Stimulated activated CD4-positive, alpha-beta T cell treated with anti-CD3 and anti-CD28 coated beads, Interleukin-15, amount 100 ng/mL, for 1 hour (primary cell): ENCODE data around the gene DYNLL2.
"Not testable (repeated sequence)": the region's sequence is repeated elsewhere in the genome, so short reads cannot be mapped to it uniquely, and the experiment has no call there.

Source experiments
- DNase-seq, 2 donors: peaks; one replicate each; pipeline ENCODE4 v3.0.0-alpha.2; 2020; ENCODE audit warnings: low read depth in 1 of 2, low spot score in 1 of 2

DYNLL2 gene

DNA sequence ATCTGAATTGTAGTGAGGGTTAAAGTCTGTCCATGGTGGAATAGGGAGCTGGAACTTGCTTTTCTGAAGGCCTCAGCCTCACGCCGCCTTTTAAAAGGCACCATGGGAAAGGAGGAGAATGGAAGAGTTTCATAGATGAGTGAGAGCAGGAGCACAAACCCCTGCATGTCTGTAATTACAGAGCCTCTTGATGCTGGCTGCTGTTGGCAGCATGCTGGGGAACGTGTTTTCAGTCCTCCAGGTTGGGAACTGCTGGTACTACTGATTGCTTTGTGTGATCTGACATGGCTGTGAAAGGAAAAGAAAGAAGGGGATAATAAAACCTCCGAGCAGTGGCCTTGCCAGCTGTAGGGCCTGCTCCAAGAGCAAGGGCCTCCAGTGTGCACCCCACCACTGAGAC lies 16.8 kb upstream of the DYNLL2 start:
- DNase-seq: no peak

DNA sequence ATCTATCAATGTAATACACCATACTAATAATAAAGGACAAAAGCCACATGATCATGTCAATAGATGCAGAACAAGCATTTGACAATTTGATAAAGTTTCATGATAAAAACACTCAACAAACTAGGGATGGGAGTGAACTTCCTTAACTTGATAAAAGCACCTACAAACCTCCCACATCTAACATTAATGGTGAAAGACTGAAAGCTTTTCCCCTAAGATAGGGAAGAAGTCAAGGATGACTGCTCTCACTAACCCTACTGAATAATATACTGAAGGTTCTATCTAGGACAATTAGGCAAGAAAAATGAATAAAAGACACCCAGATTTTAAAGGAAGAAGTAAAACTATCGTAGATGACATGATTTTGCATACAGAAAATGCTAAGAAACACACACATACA lies 10.4 kb upstream of the DYNLL2 start:
- DNase-seq: no peak

DNA sequence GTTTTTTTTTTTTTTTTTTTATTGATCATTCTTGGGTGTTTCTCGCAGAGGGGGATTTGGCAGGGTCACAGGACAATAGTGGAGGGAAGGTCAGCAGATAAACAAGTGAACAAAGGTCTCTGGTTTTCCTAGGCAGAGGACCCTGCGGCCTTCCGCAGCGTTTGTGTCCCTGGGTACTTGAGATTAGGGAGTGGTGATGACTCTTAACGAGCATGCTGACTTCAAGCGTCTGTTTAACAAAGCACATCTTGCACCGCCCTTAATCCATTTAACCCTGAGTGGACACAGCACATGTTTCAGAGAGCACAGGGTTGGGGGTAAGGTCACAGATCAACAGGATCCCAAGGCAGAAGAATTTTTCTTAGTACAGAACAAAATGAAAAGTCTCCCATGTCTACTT lies 10.0 kb upstream of the DYNLL2 start:
- DNase-seq: not testable (repeated sequence)

DNA sequence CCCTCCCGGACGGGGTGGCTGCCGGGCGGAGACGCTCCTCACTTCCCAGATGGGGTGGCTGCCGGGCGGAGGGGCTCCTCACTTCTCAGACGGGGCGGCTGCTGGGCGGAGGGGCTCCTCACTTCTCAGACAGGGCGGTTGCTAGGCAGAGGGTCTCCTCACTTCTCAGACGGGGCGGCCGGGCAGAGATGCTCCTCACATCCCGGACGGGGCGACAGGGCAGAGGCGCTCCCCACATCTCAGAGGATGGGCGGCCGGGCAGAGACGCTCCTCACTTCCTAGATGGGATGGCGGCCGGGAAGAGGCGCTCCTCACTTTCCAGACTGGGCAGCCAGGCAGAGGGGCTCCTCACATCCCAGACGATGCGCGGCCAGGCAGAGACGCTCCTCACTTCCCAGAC lies 8.8 kb upstream of the DYNLL2 start:
- DNase-seq: not testable (repeated sequence)

DNA sequence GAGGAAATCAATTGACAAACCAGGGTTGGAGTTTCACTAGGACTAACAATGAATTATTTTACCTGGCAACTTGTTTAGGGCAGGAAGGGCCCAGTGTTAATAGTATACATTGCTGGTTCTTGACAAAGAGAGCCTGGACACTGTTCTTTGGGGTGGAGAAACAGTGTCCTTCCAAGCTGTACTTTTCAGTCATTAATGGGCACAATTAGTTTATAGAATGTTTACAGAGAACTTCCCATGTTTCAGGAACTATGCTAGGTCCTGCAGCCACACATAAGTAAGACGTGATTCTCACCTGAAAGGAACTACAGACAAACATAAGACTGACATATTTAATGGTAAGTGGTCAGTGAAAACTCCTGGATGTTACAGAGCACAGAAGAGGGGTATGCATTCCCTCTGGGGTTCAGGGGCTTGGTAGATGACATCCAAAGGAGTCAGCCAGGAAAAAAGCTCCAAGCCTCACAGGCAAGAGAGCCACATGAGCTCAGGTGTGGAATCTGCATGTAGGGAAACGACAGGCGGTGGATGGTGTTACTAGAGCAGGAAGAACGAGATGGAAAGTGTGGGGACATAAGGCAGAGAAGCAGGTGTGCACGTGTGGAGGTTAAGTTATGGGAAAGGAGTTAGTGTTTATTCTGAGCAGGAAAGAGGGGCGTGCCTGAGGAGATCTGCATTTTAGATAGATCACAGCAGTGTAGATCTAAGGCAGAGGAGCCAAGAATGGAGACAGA lies 3.8 kb upstream of the DYNLL2 start:
- no peak for DNase-seq

DNA sequence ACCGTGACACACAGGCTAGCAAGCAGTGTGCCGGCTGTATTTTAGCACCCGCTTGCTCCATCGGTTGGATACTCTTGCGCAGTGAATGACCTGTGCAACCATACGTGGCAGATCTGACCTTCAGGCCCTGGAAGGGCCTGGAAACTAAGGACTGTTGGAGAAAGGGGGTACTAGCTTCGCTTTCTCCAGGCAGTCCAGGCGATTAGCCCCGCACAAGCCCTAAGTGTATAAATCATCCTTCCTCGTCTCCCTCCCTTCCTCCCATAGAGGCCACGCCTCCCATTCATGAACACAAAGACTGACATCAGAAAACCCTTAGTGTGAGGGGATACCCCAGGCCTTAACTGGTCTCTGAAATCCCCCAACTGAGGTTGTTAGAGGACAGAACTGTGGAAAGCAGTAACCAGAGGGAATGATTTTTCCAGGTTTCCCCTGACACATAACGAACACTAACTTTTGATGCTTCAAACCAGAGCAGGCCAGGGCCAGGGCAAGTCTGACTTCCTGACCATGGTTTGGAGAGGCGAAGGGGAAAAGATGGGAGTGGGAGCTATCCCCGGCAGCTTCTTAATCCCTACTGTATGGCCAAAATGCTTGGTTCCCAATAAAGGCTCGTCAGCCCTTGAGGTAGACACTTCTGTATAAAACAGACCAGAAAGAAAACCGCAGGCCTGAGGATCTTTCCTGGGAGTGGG lies 1.4 kb upstream of the DYNLL2 start:
- no peak for DNase-seq

DNA sequence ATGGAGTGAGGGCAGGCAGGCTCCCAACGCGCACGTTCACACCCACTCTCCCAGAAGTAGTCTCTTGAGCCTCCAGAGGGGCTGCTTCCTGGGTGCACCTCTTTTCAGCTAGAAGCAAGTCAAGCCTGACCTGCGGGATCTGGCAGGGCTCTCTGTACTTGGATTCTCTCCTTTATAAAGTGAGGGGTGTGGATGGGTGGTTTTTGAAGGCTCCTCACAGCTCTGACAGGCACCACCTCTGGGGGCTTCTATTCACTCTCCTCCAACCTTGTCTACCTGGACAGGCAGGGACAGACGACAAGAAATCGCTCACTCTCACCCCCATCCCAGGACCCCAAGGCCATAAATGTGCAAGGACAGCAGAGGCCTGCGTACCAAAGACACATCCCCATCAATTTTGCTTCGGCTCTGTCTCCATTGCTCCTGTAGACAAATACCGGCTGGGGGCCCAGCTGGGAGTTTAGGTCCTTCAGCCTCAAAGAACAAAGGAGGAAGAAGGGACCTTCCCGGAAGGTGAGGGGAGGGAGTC lies 814 bp upstream of the DYNLL2 start:
- DNase-seq: no peak

DNA sequence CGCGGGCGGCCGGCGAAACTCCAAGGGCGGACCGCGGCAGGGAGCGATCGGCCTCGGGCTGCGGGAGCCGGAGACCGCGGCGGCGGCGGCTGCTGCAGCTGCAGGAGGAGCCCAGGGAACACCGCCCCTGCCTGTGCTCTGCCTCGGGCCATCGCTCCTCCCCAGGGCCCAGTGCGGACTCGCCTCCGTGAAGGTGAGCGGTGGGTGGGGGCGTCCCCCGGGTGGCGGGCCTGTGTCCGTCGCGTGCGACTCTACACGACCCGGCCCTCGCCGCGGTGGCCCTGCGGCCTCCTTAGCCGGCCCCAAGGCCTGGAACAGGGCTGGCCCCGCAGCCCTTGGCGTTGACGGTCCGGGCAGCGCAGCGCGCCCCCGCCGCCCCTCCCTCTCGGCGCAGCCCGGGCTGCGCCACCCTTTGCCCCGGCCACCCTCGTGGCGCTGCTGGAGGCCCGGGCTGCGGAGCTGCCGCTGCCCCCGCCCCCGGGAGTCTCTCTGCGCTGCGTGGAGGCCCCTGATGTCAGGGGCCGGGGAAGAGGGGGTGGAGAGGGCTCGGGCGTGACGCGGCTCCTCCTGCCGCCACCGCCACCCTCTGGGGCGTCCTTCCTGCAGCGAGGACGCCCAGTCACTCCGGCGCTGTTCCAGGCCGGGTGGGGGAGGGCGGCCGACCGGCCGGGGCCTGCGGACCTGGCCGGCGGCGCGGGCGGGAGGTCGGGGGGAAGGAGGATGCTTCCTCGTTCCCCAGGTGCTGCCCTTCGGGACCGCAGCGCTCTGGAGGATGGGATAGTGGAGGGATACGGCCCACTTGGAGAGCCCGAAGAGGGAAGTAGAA lies 485 bp downstream of the DYNLL2 start:
- peak; percentile 44 to 51 for DNase-seq

DNA sequence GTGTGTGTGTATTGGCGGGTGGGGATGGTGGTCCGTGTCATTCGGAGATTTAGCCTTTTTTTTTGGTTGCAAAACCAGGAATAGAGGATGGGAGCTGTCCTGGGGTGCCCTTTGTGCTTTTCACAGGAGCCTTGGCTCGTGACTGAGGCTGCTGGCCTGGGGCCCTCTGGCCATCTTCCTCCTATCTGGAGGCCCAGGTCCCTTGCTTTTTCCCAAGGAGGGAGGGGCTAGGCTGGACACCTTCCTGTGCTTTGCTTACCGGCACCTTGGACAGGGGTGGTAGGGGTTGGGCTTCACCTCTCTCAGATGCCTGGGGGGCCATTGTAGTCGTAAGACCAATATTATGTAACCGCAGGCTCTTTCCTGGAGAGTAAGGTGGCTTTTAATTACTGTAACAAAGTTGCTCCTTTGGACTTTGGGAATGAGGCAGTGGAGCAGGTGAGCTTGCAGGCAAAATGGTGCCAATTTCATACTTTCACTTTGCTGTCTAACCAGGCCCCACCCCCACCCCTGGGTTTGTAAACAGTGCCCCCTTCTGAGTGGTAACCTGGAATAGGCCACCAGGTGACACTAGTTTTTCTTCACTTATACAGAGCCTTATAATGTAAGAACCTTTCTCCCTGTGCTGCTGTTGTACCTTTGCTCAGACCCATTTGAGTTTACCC lies 1.2 kb downstream of the DYNLL2 start:
- DNase-seq: peak; percentile 14 to 18

DNA sequence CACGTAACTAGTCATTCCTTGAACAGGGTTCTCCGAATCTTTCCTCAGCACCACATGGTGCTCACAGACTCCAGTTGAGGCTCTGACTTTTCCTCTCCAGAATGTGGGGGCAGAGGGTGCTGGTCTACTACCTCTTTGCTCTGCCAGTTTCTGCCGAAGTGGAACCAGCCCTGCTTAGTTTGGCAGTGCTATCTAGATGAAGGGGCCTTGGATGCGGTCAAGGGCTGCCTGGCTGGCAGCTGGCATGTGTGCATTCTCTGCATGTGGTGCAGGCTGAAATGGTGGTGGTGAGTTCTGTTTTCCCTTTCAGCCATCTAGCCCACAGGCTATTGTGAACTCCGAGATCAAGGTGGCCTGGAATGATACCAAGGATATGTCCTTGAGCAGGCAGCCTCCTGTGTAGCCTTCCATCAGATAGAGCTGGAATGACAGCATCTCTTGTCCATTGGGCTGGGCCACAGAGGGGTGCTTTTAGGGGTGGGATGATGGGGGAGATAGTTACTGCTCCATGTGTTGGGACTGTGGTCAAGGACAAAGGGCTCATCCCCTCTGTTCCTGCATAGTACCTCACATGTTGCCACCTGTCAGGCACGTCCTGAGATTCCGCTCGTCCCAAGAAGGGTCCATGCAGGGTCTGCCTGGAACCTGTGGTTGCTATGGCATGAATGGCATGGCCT lies 2.0 kb downstream of the DYNLL2 start:
- DNase-seq: no peak

DNA sequence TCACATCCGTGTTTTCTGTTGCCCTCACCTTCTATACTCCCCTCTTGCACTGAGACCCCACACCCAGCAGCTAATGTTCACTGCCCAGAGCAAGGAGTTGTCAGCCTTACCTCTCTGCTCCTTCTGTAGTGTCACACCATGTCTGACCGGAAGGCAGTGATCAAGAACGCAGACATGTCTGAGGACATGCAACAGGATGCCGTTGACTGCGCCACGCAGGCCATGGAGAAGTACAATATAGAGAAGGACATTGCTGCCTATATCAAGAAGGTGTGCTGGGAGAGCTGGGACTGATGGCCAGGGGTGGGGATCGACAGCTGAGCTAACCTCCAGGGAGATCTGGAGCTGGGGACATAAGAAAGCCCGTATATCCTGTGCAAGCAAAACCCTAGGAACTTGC lies 3.7 kb downstream of the DYNLL2 start:
- no peak for DNase-seq

DNA sequence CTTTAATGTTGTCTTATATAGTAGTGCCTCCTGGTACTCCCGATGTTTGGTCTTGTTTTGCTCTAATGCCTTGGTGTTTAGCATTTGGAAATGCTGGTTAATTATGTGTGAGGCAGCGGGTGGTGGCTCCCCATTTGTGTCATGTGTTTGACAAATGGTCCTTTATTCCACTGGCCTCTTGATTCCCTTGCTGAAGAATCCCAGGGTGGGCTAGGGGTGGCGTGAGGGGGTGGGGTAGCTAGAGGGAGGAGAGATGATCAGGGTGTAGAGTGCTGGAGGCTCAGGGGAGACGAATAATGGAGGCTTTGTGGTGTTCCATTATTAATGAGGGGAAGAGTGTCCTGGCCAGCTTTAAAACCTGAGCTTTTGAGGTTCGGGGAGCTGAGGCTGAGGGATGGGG lies 5.4 kb downstream of the DYNLL2 start:
- DNase-seq: no peak

DNA sequence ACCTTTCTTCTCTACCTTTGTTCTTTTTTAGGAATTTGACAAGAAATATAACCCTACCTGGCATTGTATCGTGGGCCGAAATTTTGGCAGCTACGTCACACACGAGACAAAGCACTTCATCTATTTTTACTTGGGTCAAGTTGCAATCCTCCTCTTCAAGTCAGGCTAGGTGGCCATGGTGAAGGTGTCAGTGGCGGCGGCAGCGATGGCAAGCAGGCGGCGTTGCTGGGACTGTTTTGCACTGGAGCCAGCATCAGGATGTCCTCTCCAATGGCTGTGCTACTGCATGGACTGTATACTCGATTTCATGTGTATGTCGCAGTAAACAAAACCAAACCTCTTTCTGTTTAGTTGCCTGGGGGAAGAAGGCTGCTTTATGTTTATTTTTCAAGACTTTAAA lies 5.9 kb downstream of the DYNLL2 start:
- DNase-seq: no peak

DNA sequence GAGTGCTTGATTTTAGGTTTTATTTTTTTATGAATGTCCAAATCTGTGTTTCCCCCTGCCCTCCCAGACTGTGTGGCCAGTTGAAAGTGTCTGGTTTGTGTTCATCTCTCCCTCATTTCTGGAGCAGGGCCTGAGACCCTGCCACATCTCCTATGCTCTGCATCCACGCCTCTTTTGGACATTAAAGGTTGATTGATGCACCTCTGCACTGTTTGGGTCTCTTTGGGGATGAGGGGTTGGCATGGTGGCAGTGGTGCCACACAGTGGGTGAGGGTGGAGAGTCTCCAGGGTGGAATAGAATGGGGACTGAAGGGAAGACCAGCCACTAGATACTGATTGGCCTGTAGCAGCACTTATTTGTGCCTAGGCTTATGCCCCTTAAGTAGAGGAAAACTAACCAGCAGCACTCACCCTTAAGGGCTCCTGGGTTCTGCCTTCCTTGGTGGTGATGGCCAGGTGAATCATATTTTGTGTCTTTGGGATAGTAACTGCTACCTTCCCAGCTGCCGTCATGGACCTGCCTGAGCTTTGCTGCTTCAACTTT lies 7.9 kb downstream of the DYNLL2 start:
- no peak for DNase-seq

DNA sequence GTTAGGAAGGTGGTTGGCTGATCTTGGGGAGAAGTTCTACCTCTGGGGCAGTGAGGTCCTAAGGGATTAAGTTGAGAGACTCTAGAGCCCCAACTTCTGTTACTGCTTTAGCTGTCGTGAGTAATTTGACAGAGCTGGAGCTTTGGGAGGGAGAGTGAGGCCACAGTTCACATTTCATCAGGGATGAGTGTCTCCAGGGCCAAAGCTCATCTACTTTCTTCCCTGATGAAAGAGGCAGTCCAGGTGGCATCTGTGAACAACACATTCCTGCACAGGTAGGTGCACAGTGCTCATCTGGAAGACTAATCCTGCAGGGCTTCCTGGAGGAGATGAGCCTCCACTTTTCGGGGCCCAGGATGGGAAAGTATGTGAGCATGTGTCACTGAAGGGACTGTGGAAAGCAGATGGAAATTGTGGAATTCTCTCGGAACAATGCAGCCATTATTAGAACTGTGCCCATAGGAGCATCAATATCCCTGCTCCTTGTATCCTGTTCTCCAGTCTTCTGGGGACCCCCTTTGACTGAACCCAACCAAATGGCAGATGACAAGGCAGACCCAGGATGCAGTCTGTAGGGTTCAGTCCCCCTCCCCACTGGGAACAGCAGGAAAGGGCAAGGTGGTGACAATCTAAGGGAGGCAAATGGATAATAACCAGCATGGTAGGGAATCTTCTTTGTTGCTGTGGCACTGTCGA lies 9.0 kb downstream of the DYNLL2 start:
- DNase-seq: no peak

DNA sequence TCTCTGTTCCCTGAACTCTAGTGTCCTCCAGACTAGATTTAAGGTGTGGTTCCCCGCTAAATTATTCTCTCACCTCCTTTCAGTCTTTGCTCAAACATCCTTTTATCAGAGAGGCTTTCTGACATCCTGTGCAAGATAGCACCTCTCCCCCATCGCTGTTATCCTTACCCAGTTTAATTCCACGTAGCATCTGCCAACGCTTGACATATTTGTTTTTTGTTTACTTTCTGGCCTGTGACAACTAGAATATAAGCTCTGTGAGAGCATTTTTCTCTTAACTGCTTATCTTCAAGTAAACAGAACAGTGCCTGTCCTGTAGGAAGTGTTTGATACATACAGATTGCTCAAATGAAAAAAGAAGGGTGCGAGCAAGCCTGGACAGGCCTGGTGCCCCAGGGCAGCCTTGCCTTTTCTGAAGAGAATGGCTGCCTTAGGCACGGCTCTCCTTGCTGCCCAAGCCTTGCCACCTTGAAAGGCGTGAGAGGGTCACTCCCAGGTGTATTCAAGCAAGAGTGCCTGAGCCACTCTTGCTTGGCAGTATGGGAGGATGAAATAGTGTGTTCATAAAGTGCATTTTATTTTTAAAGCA lies 9.7 kb downstream of the DYNLL2 start:
- DNase-seq: no peak

DNA sequence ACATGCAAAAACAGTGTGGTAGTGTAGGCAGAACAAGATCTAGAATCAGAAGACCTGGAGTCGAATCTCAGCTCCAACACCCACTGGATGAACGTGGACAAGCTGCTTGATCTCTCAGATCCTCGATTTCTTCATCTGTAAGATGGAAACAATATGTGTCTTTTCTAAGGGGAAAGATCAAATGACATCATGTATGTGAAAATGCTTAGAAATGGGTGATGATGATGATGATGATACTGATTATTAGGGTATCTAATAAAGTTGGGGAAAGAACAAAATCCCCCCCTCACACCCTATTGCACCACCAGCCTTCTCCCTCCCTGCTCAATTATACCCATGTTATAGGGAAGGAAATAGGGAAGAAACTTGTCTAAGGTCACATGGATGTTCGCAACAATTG lies 10.9 kb downstream of the DYNLL2 start:
- no peak for DNase-seq

DNA sequence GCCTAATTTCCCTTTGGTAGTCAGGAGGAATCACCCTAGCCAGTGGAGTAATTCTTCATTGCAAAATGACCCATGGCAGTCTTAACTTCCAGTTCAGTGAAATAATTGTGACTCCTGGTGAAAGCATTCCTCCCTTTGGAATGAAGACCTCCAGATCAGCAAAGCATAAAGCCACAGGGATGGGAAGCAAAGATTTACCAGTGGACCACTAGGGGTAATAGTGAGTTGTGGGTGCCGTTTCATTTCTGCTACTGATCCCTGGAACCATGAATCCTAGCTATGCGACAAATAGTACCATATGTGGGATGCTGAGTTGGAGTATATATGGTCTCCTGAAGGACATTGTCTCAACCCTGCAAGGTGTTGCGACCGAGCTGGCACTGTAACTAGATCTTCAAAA lies 13.7 kb downstream of the DYNLL2 start:
- DNase-seq: no peak

DNA sequence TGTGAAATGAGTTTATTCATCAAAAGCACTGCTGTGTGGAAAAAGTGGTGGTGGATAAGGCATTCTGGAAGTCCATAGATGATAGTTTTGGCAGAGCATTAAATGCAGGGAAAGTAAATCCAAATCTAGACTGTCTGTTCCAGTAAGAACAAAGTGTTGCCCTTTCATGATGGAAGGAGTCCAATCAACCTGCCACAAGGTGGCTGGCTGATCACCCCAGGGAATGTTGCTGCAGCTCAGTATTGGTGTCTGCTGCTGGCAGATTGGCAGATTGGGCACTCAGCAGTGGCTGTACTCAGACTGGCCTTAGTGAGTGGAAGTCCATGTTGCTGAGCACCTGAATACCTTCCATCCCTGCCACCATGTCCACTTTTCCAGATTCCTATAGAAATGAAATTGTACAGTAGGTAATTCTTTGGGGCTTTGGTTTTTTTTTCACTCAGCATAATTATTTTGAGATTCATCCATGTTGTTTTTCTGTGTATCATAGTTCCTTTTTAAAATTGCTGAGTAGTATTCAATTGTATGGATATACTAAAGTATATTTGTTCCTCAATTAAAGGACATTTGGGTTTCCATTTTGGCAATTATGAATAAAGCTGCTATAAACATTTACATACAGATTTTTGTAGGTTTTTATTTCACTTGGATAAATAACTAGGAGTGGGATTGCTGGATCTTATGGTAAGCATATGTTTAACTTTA lies 14.3 kb downstream of the DYNLL2 start:
- no peak for DNase-seq
